HG02571 (cell line): Measurements from ENCODE around the gene RUNX1.

ENCODE experiments used
- ATAC-seq: cut with Tn5 transposase; IDR thresholded peaks from one replicate; pipeline ENCODE4 v1.9.1; 2021; ENCODE audit warnings: mild to moderate bottlenecking, moderate library complexity; ENCODE audit not compliant: unreplicated experiment

RUNX1 gene

DNA sequence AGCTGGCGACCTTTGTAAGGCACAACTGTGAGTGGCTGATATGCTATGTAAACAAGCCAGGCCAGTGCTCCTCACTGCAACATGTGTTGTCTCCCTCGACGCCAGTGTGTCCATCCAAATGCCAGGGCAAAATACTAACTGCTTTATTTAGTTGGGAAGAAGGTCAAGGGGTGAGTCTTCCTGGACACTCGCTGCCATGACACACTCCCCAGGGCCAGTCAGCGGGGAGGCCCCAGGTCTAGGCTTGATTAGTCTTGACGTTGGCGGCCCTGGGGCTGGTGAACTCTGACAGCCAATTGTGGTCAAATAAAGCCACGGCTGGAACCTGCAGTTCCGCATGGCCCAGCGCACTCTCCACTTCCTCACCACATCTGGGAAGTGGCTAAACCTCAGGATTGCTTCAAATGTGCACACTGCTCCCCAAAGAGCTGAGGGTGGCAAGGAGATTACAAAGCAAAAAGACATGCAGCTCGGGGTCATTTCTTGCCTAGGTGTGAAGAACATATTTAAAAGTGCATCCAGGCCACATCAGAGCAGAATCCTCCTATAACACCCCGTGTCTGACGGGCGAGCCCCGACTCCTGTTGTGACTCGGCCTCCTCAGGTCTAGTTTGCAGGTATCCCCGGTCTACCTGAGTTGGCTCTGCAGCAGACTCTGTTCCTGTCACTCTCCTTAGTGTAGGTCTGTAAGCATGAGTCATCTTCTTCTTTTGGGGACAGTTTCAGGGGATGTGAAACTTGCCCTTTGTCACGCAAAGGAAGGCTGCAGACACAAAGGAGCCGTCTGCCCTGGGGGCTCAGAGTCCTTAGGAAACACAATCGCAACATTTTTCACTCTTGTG lies 183.5 kb downstream of the RUNX1 start:
- ATAC-seq: peak; percentile 93

DNA sequence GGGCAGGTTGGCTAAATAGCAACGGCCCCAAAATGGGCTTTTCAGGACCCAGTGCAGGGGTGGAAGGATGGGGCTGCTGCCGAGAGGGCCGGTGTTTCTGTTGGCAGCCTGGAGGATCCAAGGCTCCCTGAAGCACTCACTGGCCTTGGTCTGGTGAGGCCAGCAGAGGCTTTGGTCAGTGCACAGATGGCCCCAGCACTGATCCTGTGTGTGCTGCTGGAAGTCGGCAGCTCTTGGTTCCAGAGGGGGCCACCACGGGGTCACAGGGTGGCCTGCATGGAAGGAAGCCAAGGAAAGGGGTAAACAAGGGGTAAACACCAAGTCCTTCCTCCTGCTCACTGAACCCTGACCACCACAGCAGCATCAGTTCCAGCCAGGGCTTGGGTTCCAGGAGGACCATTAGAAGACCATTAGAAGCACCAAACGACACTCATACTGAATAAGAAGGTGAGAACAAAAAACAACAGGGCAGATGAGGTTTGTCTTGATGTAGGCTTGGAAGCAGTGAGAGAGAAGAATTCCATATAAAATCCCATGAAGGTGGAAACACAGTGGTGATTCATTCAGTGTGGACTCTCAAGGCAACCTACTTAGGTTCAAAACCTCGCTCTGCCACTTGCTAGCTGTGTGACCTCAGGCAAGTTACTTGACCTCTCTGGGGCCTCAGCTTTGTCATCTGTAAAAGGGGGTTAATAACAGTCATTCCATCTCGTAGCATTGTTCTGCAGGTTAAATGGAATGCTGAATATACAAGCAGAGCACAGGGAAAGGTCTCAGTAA lies 184.5 kb downstream of the RUNX1 start:
- ATAC-seq: no peak

DNA sequence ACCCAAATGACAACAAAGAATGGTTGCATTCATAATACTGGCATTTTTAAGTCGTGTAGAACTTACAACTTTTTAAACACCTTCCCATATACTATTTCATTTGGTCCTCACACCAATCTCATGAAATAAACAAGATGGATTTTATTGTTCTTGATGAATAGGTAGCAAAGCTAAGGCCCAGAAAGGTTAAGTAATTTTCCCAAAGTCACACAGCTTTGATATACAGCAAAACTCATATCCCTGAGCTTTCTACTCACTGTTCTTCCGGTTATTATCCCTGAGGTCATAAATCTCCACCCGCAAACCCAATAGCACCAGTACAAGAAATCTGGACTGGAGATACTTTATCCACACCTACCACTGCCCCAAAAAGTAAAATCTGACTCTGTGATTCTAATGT lies 186.2 kb downstream of the RUNX1 start:
- no peak for ATAC-seq

GRCh38 chr21:34861258-34861657 lies 187.8 kb downstream of the RUNX1 start:
- no peak for ATAC-seq

DNA sequence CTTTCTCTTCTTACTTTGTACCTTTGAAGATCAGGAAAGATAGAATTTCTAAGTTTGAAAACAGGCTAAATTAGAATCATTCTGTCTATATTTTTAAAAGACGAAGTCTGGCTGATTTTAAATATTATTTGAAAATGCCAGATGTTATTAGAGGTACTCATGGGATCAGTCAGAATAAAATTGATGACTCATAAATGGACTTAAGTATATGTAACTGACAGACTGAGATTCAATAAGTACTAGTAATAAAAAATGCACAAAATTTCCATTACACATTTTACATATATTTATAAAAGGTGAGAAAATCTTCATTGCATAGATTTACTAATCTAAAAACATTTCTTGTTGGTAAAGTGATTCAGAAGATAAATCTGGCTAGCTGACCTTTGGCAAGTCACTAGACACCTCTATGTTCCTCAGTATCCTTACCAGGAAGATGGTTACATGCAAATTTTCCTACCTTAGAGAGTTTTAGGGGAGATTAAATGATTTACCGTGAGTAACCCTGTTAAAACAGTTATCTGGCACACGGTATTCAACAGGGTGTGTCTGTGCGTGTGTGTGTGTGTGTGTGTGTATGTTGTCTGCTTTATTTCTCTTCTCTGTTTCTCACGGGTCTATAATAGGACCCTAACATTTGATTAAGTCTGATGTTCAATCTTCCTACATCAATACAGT lies 189.0 kb downstream of the RUNX1 start:
- ATAC-seq: no peak

GRCh38 chr21:34858559-34858958 lies 190.5 kb downstream of the RUNX1 start:
- no peak for ATAC-seq

DNA sequence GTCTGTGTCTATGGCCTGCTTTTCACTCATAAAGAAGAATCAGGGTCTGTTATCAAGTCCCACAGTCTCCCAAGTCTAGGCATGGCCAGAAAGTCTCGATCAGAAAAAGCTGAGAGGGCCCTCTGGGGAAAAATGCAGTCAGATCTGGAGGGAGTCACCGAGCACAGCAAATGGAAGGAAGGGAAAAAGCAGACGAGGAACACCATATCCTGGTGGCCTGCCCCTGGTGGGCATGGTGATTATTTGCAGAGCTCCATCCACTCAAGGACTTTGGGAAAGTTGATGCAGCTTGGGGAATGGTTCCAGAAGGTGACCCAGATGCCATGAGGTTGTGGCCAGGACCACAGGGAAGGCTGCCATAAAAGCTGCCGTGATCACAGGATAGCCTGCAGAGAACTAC lies 191.2 kb downstream of the RUNX1 start:
- no peak for ATAC-seq

GRCh38 chr21:34857122-34857713 lies 191.9 kb downstream of the RUNX1 start:
- no peak for ATAC-seq

DNA sequence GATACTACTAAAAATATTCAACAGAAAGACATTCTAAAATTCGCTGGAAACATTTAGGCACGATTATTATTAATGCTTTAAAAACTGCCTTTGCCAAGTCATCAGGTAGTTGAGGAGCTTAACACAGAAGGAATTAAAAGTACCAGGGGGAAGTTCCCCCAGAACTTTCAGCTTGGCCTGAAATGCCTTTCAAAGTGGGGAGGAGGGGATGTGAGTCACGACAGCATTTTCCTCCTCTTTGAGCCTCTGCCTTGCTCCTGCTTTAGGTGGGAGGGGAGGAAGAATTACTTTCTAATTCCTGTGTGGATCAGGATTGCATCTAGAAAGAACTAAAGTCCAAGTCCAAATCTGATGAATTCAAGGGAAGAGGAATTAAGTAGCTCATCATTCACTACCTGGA lies 196.7 kb downstream of the RUNX1 start:
- ATAC-seq: no peak

DNA sequence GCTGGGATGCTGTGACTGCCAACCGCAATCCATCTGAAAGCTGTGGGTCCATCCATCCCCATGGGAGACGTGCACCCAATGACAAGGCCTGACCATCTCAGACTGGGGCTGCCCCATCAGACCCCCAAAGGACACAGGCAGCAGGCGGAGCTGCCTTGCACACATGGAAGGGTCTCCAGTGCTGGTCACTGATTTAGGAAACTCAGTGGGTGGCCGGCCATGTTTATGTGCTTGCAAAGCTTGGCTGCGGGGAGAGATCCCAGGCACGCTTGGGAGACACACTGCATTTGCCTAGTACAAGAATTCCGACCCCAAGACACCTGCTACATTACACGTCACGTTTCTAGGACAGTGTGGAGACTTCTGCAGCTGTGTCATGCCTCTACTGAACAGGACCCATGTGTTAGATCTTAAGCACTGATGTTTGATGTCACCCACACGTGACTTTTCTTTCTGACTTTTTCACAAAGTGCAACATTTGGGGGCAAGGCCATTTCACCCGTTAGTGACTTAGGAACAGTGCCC lies 198.9 kb downstream of the RUNX1 start:
- ATAC-seq: no peak

DNA sequence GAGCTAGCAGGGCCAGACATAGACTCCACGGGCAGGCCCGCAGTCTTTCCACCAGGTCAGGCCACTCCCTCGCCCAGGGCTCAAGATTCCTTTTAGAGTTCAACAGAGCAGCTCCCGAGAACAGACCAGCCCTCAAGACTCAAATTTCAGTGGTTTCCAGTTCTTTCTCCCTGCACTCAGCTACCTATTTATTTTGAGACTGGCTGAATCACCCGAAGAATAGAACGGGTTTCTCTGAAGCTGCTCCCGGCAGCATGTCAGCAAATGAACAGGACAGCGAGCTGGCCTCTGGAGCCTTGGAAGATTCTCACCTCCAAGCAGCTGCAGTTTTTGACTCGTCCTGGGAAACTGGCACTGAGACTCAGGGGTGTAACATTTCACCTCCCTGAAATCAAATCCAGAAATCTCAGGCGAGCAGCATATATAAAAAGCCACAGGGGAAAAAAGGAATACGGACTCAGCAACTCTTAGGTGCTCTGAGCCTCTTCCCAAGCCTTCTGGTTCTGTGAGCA lies 202.4 kb downstream of the RUNX1 start:
- no peak for ATAC-seq

GRCh38 chr21:34845521-34846451 lies 203.3 kb downstream of the RUNX1 start:
- ATAC-seq: peak; percentile 83

DNA sequence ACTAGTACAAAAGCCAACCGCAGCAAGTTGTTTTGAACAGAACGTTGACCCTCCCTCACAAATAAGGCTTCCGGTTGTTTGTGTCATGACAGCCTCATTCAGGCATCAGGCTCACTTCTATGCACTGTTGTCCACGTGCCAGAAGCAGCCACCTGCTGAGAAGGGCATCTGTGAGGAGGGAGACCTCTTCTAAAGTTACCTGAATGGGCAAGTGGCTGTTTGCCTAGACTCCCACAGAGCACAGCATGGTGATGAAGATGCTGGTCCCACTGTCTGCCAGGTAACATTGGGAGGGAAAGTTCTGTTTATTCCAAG lies 204.2 kb downstream of the RUNX1 start:
- no peak for ATAC-seq

GRCh38 chr21:34844013-34844923 lies 204.8 kb downstream of the RUNX1 start:
- ATAC-seq: no peak

GRCh38 chr21:34843562-34843961 lies 205.5 kb downstream of the RUNX1 start:
- no peak for ATAC-seq

GRCh38 chr21:34841154-34841553 lies 207.9 kb downstream of the RUNX1 start:
- ATAC-seq: no peak

GRCh38 chr21:34840693-34841092 lies 208.4 kb downstream of the RUNX1 start:
- no peak for ATAC-seq

DNA sequence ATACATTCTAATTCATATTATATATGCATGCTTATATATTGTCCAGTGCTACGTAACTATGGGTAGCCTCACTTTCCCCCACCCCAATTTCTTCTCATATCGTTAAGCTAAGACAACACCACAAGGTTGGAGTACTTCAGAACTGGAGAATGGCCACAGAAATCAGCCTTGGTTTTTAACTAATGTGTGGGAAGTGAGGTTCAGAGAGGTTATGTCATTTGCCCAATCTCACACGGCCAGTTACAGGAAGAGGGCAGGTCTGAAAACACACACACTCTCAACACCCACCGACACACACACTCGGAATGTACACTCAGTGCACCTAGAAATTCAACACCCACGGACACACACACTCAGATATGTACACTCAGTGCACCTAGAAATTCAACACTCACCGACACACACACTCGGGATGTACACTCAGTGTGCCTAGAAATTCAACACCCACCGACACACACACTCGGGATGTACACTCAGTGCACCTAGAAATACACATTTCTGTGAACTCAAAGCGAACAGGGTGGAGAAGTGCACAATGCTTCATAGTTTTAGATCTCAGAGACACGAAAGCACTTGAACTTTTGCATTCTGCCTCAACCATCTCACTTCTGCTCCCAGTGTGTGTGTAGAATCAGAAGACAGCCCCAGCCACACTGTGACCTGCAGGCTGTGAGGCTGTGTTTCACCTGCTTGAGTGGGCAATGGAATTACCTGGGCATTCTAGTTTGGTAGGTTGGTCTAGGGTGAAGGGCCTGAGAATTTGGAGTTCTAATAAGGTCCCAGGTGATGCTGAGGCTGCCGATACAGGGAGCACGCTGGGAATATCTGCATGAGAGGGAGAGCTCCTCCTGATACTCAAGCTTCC lies 209.9 kb downstream of the RUNX1 start:
- ATAC-seq: no peak
